Epithelial cell of esophagus (primary cell): ENCODE results near the gene ARL10.
A peak's percentile ranks its signal among the peaks of the same experiment; 100 is the strongest.

Experiments
- DNase-seq: peaks from one replicate; pipeline ENCODE4 v3.0.0; 2010; ENCODE audit warnings: low read depth
- H3K4me3 ChIP-seq: 2 replicates; pipeline ENCODE4 v1.5.1; 2011; ENCODE audit warnings: mild to moderate bottlenecking, low read length, control low read depth
- CTCF ChIP-seq: IDR thresholded peaks from 2 replicates; pipeline ENCODE4 v1.5.1; 2011; ENCODE audit warnings: low read depth, mild to moderate bottlenecking, low read length, control low read depth, inconsistent platforms; ENCODE audit not compliant: insufficient read depth; ENCODE audit errors: missing control alignments

The ARL10 gene, protein sequence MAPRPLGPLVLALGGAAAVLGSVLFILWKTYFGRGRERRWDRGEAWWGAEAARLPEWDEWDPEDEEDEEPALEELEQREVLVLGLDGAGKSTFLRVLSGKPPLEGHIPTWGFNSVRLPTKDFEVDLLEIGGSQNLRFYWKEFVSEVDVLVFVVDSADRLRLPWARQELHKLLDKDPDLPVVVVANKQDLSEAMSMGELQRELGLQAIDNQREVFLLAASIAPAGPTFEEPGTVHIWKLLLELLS

DNA sequence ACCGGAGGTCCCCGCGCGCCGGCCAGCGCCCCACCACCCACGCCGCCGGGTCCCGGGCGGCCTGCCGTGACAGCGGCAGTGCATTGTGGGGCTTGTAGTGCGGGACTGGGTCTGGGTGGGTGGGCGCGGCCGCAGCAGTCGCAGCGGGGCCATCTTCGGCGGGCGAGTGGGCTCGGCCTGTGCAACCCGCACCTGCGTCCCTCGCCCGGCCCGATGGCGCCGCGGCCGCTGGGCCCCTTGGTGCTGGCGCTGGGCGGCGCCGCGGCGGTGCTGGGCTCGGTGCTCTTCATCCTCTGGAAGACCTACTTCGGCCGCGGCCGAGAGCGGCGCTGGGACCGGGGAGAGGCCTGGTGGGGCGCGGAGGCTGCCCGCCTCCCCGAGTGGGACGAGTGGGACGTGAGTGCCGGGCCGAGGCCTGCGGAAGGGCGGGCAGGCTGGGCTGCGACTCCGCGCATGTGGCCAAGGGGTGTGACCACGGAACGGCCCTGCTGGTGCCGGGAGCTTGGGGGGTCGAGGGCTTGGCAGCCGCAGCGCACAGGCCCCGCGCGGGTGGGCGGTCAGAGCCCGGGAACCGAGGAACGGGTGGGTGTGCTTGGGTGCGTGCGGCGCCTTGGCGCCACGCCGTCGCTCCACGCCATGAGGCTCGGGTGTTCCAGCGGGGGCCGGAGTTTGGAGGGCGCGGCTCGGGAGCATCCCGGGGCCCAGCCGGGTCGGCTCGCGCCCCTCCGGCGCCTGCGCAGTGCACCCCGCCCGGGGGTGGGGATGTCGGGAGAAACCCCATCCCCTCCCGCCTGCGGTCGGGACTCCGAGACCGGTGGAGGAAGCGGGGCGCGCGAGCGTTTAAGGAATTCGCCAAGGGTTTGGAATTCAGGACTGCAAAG lies at the start of gene ARL10:
ARL10 (plus strand) TSS at position 137 of the 881 bp plus-strand sequence; CDS start at position 214, 77 bp downstream.
- H3K4me3 ChIP-seq, result peak within 1 kb of the TSS; percentile 55
- DNase-seq, result peak; percentile 33
- TF ChIP-seq CTCF, result no peak

GRCh38 chr5:176317534-176318374 lies 47.5 kb upstream of the ARL10 start:
- TF ChIP-seq CTCF, result no peak
- DNase-seq, result no peak
- no peak overlapping the region for H3K4me3 ChIP-seq

GRCh38 chr5:176319827-176320554 lies 45.3 kb upstream of the ARL10 start:
- DNase-seq, result peak; percentile 18
- no peak overlapping the region for H3K4me3 ChIP-seq
- peak; percentile 28 for TF ChIP-seq CTCF

DNA sequence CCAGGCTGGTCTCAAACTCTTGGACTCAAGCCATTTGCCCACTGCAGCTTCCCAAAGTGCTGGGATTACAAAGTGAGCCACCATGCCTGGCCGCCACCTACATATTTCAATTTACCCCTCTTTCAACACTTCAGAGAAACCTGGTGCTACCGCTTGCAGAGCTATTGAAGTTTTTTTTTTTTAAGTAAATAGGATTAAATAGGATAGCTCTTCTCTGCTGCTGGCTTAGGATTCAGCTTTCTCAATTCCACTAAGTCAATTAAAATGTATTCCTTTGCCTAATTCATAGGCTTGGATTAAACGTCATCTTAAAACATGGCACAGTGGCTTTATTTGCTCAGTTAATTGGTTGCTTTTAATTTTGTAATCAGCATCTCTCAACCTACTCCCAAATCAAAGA lies 44.7 kb upstream of the ARL10 start:
- no peak for DNase-seq
- no peak for TF ChIP-seq CTCF
- no peak overlapping the region for H3K4me3 ChIP-seq

GRCh38 chr5:176334031-176334770 lies 31.1 kb upstream of the ARL10 start:
- DNase-seq, result peak; percentile 34
- no peak overlapping the region for H3K4me3 ChIP-seq
- no peak for TF ChIP-seq CTCF
